NCI-H128 (cell line): ENCODE data around the gene DNAJC5.

Experiments used
- DNase-seq: peaks from one replicate; lab custom pipeline; 2025; ENCODE audit not compliant: unreplicated experiment; lab: John Stamatoyannopoulos, UW

DNAJC5 gene

DNA sequence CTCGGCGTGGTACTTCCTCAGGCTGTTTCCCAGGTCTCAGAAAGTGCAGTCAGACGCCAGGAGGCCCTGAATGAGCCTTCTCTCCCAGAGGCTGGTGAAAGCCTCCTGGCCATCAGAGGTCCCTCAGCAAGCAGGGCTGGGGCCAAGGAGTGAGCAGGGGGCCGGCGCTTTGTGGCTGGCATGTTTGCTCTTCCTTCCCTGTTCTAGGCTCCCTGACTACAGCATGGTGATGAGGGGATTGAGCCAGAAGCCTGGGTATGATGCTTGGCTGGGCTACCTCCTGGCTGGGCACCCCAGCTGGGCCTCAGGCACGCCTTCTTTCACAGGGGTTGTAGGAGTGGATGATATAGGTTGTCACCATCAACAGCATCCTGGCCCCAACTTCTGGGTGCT, 11.7 kb upstream of the DNAJC5 start:
- DNase-seq, result no peak

DNA sequence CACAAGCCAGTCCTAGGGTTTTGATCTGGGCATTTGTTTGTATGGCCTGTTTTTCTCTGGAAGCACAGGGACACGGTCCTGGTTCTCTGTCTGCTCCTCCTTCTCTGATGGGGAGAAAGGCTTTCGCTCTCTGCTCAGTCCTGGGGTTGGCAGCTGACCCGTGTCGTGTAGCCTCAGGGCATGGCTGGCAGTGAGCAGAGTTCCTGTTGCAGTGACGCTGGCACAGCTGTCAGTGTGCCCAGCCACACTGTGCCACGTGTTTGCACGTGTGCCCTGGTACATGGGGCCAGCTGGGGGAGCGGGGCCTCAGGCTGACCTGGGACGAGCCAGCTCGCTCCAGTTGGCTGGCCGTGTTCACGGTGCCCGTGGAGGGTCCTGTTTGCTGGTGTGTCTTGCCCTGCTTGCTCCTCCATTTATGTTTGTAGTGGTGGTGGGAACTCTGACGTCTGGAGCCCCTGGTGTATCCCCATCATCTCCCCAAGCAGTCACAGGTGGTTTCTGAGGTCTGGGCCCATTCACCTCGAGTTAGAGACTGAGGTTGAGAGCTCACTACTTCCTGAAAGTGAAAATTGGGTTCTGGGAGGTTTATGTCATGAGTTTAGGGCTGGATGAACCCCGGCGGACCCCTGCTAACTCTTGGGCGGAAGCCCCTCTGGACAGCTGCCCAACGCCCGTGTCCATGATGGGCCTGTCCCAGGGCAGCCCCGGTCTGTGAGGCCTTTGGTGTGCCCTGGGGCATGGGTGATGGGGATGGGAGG, 10.2 kb upstream of the DNAJC5 start:
- no peak for DNase-seq

DNA sequence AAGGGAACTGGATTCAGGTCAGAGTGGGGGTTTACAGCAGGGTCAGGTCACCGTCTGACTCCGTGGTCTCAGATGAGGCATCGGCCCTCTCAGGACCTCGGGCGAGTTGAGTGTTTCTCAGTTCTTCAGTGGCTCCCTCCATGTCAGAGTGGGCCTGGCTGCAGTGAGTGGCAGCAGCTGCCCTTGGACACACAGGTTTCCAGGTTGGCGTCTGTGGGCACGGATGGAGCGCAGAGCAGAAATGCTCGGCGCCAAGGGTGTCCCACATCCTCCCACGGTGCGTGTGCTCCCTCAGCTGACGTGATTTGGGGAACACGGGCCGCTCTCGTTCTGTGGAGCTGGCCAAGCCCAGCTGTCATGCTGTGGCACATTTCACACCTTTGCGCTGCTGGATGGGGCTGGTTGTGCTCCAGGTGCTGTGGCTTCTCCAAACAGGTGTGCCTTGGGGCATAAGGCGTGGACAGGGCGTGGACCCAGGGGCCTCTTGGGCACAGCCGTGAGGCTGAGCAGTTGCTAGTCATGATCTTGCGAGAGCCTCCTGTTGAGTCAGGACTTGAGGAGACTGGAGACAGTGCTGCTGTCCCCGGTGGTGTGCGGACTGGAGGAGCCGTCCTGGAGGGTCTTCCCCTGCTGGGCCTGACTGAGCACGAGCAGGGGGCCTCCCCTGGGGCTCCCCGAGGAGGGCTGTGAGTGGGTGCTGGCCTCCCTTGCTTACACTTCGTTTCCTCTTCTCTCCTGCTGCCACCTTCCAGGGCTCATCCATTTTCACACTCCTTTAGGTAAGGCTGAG, 9.5 kb upstream of the DNAJC5 start:
- no peak for DNase-seq

DNA sequence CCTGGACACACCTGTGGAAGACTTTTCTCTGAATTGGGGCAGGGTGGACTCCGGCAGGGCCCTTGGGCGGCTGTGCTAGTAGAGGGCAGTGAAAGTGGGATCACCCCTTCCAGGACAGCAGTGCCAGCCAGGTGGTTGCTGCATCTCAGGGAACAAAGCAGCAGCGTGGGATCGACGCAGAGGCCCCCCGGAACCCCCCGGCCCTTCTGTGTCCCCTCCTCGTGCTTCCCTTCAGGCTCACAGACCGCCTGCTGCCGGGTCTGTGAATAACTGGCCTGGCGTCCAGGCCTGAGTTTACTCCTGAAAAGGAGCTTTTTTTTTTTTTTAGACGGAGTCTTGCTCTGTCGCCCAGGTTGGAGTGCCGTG, 8.9 kb upstream of the DNAJC5 start:
- DNase-seq, result no peak

DNA sequence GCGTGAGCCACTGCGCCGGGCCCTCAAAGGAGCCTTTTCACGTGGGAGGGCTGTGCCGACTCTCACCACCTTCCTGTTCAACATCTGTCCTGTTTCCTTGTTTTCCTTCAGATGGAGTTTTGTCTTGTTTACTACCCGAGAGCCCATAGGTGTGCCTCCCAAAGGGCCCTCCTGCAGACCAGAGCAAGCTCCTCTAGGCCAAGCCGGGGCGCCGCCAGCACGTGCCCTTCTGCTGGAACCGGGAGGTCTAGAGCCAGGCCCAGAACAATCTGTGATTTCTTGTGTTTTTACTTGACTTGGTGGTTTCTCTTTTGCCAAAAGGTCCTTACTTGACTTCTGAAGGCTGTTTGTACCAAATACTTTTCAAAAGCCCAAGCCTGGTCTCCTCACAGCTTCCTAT, 8.0 kb upstream of the DNAJC5 start:
- DNase-seq, result no peak

DNA sequence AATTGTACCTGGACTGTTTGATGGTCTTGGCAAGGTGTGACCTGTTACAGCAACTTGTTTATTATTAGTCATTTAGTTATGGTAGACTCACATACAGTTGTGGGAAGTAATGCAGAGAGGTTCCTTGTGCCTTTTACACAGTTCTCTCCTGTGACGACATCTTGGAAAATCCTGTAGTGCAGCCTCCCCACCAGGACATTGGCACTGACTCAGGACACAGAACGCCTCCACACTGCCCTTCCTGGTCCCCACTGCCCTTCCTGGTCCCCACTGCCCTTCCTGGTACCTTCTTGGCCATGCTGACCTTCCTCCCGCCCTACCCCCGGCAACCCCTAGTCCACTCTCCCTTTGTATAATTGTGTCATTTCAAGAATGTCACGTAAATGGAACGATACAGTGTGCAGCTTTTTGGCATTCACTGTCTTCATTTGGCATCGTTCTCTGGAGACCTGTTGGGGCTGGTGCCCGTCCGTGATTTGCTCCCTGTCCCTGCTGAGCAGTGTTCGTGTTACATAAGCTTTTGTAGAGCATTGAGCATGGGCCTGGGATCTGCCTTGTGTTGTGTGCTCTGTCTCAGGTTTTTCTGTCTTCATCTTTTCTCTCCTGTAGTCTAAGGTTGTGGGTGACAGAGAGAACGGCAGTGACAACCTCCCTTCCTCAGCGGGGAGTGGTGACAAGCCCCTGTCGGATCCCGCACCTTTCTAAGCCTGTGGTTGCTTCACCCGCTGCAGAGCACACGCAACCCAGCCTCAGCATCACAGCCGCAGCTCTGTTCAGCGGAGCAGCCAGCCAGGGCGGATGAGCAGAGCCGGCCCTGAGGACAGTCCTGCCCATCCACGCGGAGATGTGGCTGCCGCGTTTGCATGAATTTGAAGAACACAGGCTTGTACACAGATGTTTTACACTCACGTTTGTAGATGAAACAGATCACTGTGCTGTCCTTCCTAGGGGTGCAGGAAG, 5.4 kb upstream of the DNAJC5 start:
- DNase-seq, result no peak

DNA sequence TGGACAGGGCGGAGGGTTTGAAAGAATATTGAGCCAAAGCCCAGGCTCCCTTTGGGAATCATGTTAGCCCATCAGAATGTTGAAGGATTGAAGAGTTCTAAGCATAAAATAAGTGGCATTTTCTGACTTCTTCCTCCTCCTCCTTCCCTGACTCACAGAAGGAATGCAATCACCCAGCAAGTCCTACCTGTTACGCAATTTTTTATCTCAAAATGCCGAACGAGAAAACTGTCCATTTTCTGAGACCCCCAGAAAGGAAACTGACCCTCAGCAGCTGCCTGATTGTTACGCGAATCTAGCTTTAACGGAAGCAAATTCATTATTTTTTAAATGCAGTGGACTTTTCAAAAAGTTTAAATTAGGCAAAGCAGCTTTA, 4.7 kb upstream of the DNAJC5 start:
- DNase-seq, result no peak

DNA sequence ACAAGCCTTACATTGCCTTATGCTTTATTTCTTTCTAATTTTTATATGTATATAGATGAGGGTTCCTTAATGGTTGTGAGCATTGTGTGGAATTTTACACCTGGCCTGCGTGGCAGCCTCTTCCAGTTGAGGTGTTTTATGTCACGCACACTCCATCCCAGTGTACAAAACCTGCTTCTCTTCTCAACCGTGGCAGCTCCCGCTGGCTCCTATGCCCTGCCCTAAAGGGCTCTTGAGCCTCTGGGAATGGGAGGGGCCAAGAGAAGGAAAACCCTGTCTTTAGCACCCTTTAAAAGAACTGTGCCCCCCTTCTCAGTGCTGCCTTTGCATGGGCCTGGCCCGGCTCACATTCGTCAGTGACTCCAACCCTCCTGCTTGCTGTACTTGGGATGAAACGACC, 4.3 kb upstream of the DNAJC5 start:
- DNase-seq, result no peak

DNA sequence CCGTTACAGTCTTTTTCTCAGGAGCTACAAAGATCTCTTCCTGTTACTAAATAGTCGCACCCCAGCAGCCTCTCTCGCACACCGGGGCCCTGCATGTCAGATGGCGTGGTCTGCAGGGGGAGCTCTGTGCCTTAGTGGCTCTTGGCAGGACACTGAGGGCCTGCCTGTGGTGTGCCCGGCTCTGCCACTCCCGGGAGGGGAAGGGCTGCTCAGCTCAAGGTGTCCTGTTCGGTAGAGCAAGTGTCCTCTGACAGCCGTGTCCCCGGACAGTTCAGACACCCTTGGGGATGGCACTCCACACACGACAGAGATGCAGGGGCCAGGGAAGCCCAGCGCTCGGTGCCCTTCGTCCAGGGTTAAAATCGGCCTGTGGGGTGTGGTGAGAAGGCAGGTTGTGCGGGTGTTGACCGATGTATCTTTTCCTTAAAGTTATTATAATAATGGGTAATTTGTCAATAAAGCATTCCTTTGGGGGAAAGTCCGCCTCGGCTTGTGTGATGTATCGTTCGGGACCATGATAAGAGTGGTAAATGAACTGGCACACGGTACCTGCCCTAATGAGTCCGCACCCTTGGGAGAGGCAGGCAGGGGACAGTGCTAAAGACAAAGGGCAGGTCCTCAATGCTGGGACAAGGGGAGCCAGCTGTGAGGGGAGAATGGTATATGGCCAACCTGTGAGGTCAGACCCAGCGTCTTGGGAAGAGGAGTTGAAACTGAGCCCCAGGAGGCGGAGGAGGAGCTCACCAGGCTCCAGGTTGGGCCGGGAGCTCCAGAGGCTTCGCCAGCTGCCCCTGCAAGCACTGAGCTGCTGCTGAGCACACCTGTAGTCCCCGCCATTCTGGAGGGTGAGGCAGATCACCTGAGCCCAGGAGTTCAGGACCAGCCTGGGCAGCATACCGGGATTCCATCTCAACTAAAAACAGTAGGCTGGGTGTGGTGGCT, 3.6 kb upstream of the DNAJC5 start:
- DNase-seq, result no peak

DNA sequence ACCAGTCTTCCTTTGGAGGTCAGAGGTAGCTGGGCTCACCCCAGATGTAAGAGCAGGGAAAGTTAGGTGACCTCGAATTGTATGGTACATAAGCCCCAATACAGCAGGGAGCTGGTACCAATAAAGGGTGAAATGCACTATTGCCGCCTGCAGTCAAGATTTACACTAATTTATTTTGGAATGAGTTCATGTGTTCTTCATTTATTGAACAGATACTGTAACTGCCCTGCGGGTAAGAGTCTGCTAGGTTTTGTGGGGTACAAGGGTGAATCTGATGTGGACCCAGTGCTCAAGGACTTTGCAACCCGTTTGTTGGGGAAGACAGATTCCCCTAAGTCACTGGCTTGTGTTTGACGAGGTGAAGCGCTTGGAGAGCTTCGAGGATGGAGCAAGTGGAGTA, 2.5 kb upstream of the DNAJC5 start:
- DNase-seq, result no peak

DNA sequence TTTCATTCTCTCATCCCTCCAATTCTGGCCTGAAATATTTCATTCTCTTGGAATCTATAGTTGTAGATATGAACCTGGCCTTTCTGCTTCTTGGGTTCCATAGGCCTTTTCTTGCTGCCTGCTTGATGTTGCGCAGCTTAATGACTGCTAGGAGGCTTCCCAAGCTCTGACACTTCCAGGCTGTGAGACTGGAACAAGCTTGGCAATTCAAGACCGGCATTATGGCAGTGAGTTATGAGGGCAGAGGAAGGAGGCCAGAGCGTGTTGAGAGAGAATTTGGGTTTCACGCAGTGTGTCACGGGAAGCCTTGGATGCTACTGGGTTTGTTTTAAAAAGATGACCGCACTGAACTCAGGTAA, 948 bp upstream of the DNAJC5 start:
- no peak for DNase-seq

DNA sequence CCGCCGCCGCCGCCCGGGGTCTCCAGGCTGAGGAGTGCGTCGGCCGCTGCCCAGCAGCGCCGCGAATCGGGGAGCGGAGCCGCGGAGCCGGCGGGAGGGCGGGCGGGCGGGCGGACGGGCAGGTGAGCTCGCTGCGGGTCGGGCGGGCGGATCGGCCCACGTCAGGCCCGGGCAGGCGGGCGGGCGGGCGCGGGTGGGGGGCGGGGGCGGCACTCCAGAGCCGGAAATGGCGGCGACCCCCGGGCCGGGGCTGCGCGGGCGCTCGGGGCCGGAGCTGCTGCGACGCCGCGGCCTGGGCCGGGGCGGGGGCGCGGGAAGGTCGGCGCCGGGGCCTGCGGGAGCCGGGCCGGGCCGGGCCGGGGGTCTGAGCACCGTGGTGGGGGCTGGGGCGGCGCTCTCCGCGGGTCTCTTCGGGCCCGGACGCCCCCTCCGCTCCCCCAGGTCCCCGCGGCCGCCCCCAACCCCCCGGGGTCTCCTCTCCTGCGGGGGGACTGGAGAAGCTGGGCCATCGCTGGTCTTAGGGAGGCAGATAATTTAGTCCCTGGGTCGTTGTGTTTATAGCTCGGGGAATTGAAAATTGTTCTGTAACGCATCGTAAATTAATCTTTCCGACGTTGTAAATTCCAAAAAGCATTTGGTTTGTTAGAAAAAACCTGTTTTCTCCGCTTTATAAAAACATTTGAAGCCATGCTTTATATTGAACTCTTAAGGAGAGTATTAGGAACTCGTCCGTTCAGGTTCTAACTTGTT, 451 bp downstream of the DNAJC5 start:
- no peak for DNase-seq

DNA sequence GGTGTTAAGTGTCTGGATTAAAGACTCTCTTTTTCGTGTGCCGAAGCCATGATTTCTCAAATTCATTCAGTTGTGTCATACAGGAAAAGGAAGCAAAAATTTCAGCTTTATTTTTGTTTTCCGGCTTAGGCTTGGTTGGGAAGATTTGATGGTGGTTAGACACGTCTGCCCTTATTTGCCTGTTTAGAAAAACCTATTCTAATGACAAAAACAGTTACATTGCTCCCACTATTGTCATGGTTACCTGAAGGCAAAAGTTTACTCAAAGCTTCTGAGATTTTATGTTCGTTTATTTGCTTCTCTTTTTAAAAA, 982 bp downstream of the DNAJC5 start:
- DNase-seq, result no peak

DNA sequence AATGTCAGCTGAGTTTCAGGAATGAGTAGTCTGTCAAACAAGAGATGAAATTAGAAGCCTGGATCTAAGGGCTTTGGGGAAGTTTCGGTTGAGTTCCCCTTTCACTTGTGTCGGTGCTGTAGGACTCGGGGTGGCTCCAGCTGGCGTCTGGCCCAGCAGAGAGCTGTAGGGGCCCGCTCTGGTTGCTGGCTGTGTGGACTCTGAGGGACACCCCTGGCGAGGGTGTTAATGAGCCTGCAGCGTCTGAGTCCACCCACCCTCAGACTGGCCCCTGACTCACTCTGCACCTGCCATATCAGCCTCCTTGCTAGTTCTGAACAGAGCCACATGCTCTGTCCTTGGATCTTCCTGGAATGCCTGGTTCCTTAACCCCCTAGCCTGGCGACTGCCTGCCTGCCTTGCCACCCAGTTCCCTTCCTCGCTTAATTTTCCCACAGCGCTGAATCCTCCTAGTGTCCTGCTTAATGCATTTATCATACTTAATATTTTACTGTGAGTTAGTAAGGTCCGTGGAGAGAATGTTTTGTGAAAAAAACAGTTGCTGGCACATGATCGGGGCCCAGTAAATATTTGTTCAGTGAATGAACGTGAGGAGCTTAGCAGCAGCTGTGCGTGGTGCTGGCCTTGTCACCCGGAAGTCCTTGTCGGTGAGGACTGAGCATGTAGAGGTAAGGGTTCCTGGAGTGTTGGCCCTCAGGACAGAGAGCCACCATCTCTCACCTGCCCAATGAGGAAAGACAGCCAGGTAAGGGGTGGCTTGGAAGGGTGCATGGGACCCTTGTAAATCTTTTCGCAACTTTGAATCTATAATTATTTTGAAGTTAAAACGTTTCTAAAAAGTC, 1.6 kb downstream of the DNAJC5 start:
- DNase-seq, result peak; percentile 7

DNA sequence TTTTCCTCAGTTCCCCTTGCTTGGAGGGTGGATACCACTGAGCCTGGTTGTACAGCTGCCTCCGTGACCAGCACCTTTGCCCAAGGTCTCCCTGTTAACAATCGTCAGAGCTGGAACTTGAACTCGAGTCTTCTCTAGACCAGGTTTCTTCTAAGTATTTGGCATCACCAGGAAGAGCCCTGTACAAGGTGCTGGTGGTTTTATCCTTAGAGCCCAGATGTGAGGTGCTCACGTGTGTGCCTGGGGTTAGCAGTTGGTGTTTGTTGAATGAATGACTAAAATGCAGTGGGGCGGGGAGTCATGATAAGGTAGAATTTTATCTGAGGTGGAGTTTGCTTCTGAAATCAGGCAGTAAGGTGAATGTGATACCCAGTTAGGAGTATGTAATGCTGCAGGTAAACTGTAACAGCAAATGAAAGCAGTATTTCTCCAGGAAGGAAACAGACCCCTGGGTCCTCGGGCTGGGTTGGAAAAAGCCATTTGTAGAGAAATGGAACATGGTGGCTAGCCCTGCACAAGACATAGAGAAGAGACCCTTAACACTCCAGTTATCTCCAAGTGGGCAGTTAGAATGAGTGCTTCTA, 3.1 kb downstream of the DNAJC5 start:
- DNase-seq, result no peak

DNA sequence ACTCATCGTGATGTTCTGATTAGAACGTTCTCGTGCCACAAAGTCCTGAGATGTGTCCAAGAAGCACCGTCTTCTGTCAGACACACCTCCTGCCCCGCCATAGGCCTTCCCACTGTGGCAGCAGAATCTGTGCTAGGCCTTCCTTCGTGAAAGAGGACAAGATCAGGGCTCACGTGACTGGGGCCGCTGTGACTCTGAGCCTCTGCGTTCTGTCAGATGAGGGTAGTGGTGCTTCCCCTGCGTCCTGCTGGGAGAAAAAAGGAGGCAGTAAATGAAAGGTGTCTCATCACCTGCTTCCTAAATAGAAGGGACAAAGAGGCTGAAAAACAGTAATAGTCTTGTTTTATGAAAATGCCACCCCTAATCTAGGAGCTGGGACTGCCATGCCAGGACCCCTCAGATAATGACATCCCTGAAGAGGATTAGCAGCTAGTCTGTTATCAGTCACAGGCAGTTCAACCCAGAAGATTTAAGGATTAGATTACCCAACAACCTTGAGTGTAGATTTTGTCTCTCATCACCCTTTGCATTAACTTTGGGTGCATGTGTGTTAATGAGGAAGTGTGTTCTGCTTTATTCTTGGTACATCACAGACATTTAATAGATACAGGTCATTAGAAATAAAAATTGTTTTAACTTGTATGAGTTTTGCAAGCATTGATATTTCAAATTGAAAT, 4.1 kb downstream of the DNAJC5 start:
- DNase-seq, result no peak

DNA sequence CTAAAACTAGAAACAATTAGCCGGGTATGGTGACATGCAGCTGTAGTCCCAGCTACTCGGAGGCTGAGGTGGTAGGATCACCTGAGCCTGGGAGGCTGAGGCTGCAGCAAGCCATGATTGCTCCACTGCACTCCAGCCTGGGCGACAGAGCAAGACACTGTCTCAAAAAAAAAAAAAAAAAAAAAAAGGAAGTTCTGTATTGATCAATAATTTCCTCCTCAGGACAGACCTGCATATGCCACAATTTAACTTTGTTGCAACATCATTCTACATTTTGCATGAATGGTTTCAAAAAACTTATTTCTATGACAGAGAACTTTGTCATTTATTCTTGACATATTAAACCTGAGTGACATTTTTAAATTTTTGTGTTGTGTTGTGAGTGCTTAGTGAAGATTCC, 5.5 kb downstream of the DNAJC5 start:
- no peak for DNase-seq

DNA sequence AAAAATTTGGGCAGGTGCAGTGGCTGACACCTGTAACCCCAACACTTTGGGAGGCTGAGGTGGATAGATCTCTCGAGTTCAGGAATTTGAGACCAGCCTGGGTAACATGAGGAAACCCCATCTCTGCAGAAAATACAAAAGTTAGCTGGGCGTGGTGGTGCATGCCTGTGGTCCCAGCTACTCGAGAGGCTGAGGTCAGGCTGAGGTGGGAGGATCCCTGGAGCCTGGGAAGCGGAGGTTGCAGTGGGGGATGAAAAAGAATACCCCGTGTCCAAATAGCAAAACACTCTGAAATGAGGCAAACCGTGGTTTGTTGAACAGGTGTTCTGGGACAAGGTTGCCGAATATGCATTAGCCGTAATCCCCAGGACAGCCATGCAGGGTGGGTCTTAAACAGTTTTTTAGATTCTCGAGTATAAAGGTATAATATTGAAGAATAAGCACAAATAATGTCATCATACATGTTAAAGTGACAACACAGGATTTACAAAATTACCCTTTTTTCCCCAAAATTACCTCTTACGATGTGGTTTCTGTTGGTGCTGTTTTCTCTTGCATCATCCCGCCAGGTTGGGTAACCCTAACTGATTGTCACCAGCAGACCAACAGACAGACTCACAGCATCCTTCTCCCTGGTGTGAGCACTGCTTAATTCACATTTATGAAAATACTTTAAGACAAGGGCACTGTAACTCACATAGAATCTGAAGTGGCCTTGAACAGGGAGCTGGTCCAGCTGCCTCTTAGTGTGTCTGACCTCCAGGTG, 9.1 kb downstream of the DNAJC5 start:
- no peak for DNase-seq
